SKM-1 treated with dmso at 0.1 percent for 144 hours (cell line): ENCODE results near the gene C2orf42.
"Not testable (repeated sequence)": the region's sequence is repeated elsewhere in the genome, so short reads cannot be mapped to it uniquely, and the experiment has no call there.

Source experiments
- DNase-seq: peaks from one replicate; lab custom pipeline; 2025; ENCODE audit not compliant: unreplicated experiment; lab: John Stamatoyannopoulos, UW

C2orf42 gene

GRCh38 chr2:70132244-70133126 lies 58.3 kb downstream of the C2orf42 start:
- DNase-seq, result no peak

GRCh38 chr2:70131344-70132143 lies 59.3 kb downstream of the C2orf42 start:
- not testable (repeated sequence) for DNase-seq

GRCh38 chr2:70128005-70128404 lies 62.8 kb downstream of the C2orf42 start:
- peak; percentile 14 for DNase-seq

- no peak for DNase-seq
Observed at GRCh38 chr2:70126413-70126812, 64.4 kb downstream of the C2orf42 start.

- no peak for DNase-seq
Observed at GRCh38 chr2:70125498-70125898, 65.3 kb downstream of the C2orf42 start.

GRCh38 chr2:70124983-70125480 lies 65.8 kb downstream of the C2orf42 start:
- DNase-seq, result peak; percentile 50

GRCh38 chr2:70123829-70124116 lies 67.0 kb downstream of the C2orf42 start:
- DNase-seq, result no peak

- no peak for DNase-seq
Observed at GRCh38 chr2:70123051-70123828, 67.6 kb downstream of the C2orf42 start.

- no peak for DNase-seq
Observed at GRCh38 chr2:70122470-70122869, 68.3 kb downstream of the C2orf42 start.

- DNase-seq, result no peak
Observed at GRCh38 chr2:70121627-70122372, 69.0 kb downstream of the C2orf42 start.

- DNase-seq, result no peak
Observed at GRCh38 chr2:70118798-70119454, 71.9 kb downstream of the C2orf42 start.

GRCh38 chr2:70116936-70117552 lies 73.8 kb downstream of the C2orf42 start:
- DNase-seq, result no peak

GRCh38 chr2:70115646-70116442 lies 75.0 kb downstream of the C2orf42 start:
- no peak for DNase-seq

GRCh38 chr2:70113359-70114070 lies 77.3 kb downstream of the C2orf42 start:
- DNase-seq, result no peak

GRCh38 chr2:70111752-70112591 lies 78.8 kb downstream of the C2orf42 start:
- DNase-seq, result no peak

- not testable (repeated sequence) for DNase-seq
Observed at GRCh38 chr2:70110397-70110796, 80.4 kb downstream of the C2orf42 start.

GRCh38 chr2:70106138-70106537 lies 84.7 kb downstream of the C2orf42 start:
- not testable (repeated sequence) for DNase-seq
